Measurements from ENCODE around the gene NCF4. TPM values are rescaled to one million over a fixed set of nuclear protein-coding genes. Genes with fewer than 3 reads are reported as not detected.

NCF4 gene
- total and polyA plus RNA-seq, 2 donors (not counting 1 experiment from before 2014, with no cell fraction given) = 118 to 175 TPM

- Histone ChIP-seq H3K27me3 (replicated peaks in 1 of 4; ENCODE audit: control extremely low read depth in 1 of 4, control insufficient read depth in 3 of 4, insufficient read depth in 4 of 4, low read length in 3 of 4) (peaks cover 0 to 26% (median 8%) of the 10 kb centered on the region in 4 experiments), H3K4me2 (replicated peaks; ENCODE audit: low read depth, low read length, poor library complexity, severe bottlenecking) (no peak overlapping the region), H3K9me3 (ENCODE audit: control extremely low read depth in 1 of 3, control insufficient read depth in 2 of 3, insufficient read depth in 1 of 3, low read length in 2 of 3) (no peaks in the 10 kb centered on the region), H3K27ac (ENCODE audit: low read length in 2 of 2) (no peak overlapping the region), H3K79me2 (ENCODE audit: control insufficient read depth, insufficient read depth, low read length) (no peaks in the 10 kb centered on the region), H3K36me3 (replicated peaks in 1 of 2; ENCODE audit: control extremely low read depth in 1 of 2, control insufficient read depth in 1 of 2, extremely low read depth in 1 of 2, insufficient read depth in 2 of 2, low read length in 1 of 2) (no peaks in the 10 kb centered on the region), H2AFZ (ENCODE audit: insufficient read depth, low read depth, low read length, poor library complexity, severe bottlenecking) (no peak overlapping the region), H3K9ac (ENCODE audit: low read length) (no peak overlapping the region), H3K4me3 (ENCODE audit: control extremely low read depth in 1 of 5, extremely low read depth in 1 of 5, insufficient read depth in 1 of 5, low read depth in 2 of 5, low read length in 4 of 5) (no peak overlapping the region), H3K4me1 (ENCODE audit: control insufficient read depth in 2 of 2, insufficient read depth in 2 of 2, low read length in 2 of 2) (peaks cover 0 to 3% of the 10 kb centered on the region in 2 donors), H4K20me1 (ENCODE audit: control insufficient read depth, insufficient read depth, low read length, poor library complexity, severe bottlenecking) (no peaks in the 10 kb centered on the region)
- DNase-seq (no peak), ATAC-seq (ENCODE audit: low read depth) (no peak)
- POLR2A ChIA-PET = no interaction called here
- intact Hi-C loops (cut with micrococcal nuclease) = no loop called here
- no peaks in the 10 kb centered on the region for H3K4me1 Mint-ChIP-seq
- TF ChIP-seq EZH2 (IDR thresholded peaks at IDR 0.05; ENCODE audit: borderline replicate concordance, insufficient read depth, low read depth, low read length, poor library complexity, severe bottlenecking) (no peak), CTCF (IDR thresholded peaks at IDR 0.05) (no peak)
- no peaks in the 10 kb centered on the region for H3K9me3 Mint-ChIP-seq (ENCODE audit: insufficient read depth)
- H3K4me3 Mint-ChIP-seq = no peak overlapping the region
- no CpG with 5 or more reads among the region's 3 CpGs for WGBS (ENCODE audit: insufficient coverage)
- CTCF ChIA-PET = interaction anchor here (1.2 kb wide), 1 partner anchor 12 kb away, joined by 3 read pairs; no protein-coding TSS in a partner anchor
- H3K27me3 Mint-ChIP-seq = peaks cover 45% of the 10 kb centered on the region
- H3K27ac Mint-ChIP-seq = no peak overlapping the region
These were observed 49.6 kb upstream of the NCF4 start for GRCh38 chr22:36811094-36811800.

- Histone ChIP-seq H4K20me1 (ENCODE audit: control insufficient read depth, insufficient read depth, low read length, poor library complexity, severe bottlenecking) (no peaks in the 10 kb centered on the region), H2AFZ (ENCODE audit: insufficient read depth, low read depth, low read length, poor library complexity, severe bottlenecking) (no peak overlapping the region), H3K9me3 (ENCODE audit: control extremely low read depth in 1 of 3, control insufficient read depth in 2 of 3, insufficient read depth in 1 of 3, low read length in 2 of 3) (no peaks in the 10 kb centered on the region), H3K4me2 (replicated peaks; ENCODE audit: low read depth, low read length, poor library complexity, severe bottlenecking) (no peak overlapping the region), H3K27me3 (replicated peaks in 1 of 4; ENCODE audit: control extremely low read depth in 1 of 4, control insufficient read depth in 3 of 4, insufficient read depth in 4 of 4, low read length in 3 of 4) (peaks cover 0 to 54% (median 23%) of the 10 kb centered on the region in 4 experiments), H3K36me3 (replicated peaks in 1 of 2; ENCODE audit: control extremely low read depth in 1 of 2, control insufficient read depth in 1 of 2, extremely low read depth in 1 of 2, insufficient read depth in 2 of 2, low read length in 1 of 2) (no peaks in the 10 kb centered on the region), H3K27ac (ENCODE audit: low read length in 2 of 2) (no peak overlapping the region), H3K79me2 (ENCODE audit: control insufficient read depth, insufficient read depth, low read length) (no peaks in the 10 kb centered on the region), H3K4me3 (ENCODE audit: control extremely low read depth in 1 of 5, extremely low read depth in 1 of 5, insufficient read depth in 1 of 5, low read depth in 2 of 5, low read length in 4 of 5) (no peak overlapping the region), H3K4me1 (ENCODE audit: control insufficient read depth in 2 of 2, insufficient read depth in 2 of 2, low read length in 2 of 2) (peaks cover 2 to 14% of the 10 kb centered on the region in 2 donors), H3K9ac (ENCODE audit: low read length) (no peak overlapping the region)
- TF ChIP-seq EZH2 (IDR thresholded peaks at IDR 0.05; ENCODE audit: borderline replicate concordance, insufficient read depth, low read depth, low read length, poor library complexity, severe bottlenecking) (no peak), CTCF (IDR thresholded peaks at IDR 0.05) (no peak)
- no peaks in the 10 kb centered on the region for H3K9me3 Mint-ChIP-seq (ENCODE audit: insufficient read depth)
- ChIA-PET CTCF (no interaction called here), POLR2A (no interaction called here)
- intact Hi-C loops (cut with micrococcal nuclease) = no loop called here
- H3K27ac Mint-ChIP-seq = no peak overlapping the region
- H3K4me1 Mint-ChIP-seq = peaks cover 3% of the 10 kb centered on the region
- ATAC-seq (ENCODE audit: low read depth) (no peak), DNase-seq (no peak)
- WGBS (ENCODE audit: insufficient coverage) = 84% methylated on average over 10 of the region's 10 CpGs
- peaks cover 69% of the 10 kb centered on the region for H3K27me3 Mint-ChIP-seq
- no peak overlapping the region for H3K4me3 Mint-ChIP-seq
These were observed 46.0 kb upstream of the NCF4 start for GRCh38 chr22:36814801-36815200.

Data from B cell (primary cell).